ENCODE measurements around the gene MN1.

- TF ChIP-seq CTCF (IDR thresholded peaks at IDR 0.05) (no peak), POLR2A (IDR thresholded peaks at IDR 0.05) (no peak), EP300 (IDR thresholded peaks at IDR 0.05) (no peak)
Observed at GRCh38 chr22:27848005-27848404, 46.4 kb upstream of the MN1 start.

All from sigmoid colon (tissue), 4 donors.